ENCODE measurements around the gene ZNF610.
A peak's percentile ranks its signal among the peaks of the same experiment; 100 is the strongest.

ZNF610 gene

DNA sequence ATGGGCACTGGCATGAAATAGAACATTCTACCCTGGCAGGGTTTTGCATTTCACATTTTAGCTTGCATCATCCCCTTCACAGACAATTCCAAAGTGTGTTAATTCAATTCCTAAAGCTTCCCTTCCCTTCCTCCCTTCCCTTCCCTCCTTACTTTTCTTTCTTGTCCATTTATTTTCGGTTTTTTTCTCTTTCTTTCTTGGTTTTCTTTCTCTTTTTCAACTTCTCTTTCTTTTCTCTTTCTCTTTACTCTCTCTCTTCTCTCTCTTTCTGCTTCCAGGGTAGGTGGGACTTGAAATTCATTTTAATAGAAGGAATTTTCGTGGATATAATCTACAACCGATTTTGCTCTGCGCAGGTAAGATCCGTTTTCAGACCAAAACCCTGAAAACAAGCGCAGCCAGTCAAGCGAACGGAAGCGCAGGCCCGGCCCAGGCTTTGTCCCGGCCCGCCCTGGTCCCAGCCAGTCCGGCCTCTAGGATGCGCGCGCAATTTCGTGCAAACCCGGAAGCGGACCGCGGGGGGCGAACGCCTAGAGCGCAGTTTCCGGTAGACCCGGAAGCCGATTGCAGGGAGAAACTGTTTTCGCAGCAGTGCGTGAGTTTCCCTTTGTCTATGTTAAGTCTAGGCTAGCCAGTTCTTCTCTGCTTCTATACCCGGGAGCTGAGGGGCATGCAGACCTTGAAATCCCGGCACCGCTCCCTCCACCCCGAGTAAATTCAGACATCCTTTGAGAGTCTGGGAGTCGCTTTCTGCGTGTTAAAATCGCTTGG lies 61.5 kb downstream of the ZNF610 start, which contains the start of gene ZNF528:
TSS of gene ZNF528 (plus strand) at position 540 of the 771 bp plus-strand sequence. CDS start 4,165 bp downstream, outside the sequence.
- peak; percentile 87 to 93 for DNase-seq (ENCODE audit: low read depth in 1 of 2, low spot score in 1 of 2)

DNA sequence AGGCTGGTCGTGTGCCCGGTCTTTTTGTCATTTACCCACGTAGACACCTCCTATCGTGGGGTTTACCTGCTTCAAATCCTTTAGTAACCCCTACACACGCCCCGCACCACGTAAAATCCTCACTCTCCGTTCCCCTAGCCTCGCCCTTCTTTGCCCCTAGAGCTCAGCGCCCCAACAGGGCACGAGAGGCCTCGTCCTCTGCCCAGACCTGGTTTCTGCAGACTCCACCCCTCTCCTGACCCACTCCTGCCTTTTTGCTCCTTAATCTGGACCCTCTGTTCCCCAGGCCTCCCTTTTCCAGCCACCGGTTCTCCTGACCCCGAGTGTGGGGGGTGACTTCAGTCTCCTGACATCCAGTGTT lies 62.0 kb downstream of the ZNF610 start:
- no peak for DNase-seq (ENCODE audit: low read depth in 1 of 2, low spot score in 1 of 2)

DNA sequence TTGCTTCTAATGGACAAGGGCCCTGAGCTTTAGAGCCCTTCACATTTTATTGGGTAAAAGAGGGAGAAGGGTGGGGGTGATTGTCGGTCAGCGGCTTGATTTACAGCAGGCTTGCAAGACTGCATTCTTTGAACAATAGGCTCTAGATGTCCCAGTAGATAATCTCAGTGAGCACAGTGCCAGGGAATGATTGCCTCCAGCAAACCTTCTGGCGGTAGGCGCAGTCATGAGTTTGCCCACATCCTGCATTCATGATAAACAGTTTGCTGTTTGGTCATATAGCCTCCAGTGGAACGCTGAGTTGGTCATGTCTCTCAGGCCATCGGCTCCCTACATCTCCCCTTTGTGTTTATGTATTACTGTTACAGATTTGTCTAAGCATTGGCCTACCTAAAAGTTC lies 74.2 kb downstream of the ZNF610 start:
- no peak for DNase-seq (ENCODE audit: low read depth in 1 of 2, low spot score in 1 of 2)

DNA sequence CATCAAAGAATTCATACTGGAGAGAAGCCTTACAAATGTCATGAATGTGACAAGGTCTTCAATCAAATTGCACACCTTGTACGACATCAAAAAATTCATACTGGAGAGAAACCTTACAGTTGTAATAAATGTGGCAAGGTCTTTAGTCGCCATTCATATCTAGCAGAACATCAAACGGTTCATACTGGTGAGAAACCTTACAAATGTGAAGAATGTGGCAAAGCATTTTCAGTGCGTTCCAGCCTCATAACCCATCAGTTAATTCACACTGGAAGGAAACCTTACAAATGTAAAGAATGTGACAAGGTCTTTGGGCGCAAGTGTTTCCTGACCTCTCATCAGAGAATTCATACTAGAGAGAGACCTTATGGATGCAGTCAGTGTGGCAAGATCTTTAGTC lies 79.7 kb downstream of the ZNF610 start:
- no peak for DNase-seq (ENCODE audit: low read depth in 1 of 2, low spot score in 1 of 2)

Data from activated CD4-positive, alpha-beta T cell treated with anti-CD3 and anti-CD28 coated beads, Interleukin-2, amount 50 U/mL, for 24 hours (primary cell).